HG03175 (cell line): ENCODE measurements around the gene CPNE6.

ENCODE experiments used
- ATAC-seq: cut with Tn5 transposase; IDR thresholded peaks from one replicate; pipeline ENCODE4 v1.9.1; 2021; ENCODE audit warnings: mild to moderate bottlenecking, moderate library complexity; ENCODE audit not compliant: unreplicated experiment

The CPNE6 gene

GRCh38 chr14:24054324-24054641, 17.1 kb upstream of the CPNE6 start:
- no peak for ATAC-seq

DNA sequence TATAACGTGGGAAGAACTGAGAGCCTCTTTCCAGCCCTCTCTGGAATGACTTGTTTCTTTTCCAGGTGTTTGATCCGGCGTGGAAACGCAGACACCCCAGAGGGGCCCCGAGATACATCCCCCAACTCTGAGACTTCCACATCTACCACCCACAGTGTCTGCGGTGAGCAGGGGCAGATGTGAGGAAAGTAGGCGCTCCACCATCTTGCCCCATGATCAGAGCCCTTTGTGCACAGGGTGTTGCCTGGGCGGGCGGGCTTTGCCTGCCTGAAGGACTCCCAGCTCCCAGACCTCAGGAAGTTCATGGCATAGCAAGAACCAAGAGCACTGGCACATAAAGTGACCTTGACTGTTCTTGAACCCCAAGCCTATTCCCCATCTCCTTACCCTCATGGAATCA, 16.7 kb upstream of the CPNE6 start:
- no peak for ATAC-seq

GRCh38 chr14:24055971-24056799, 15.2 kb upstream of the CPNE6 start:
- ATAC-seq = no peak

GRCh38 chr14:24056800-24057184, 14.6 kb upstream of the CPNE6 start:
- no peak for ATAC-seq

DNA sequence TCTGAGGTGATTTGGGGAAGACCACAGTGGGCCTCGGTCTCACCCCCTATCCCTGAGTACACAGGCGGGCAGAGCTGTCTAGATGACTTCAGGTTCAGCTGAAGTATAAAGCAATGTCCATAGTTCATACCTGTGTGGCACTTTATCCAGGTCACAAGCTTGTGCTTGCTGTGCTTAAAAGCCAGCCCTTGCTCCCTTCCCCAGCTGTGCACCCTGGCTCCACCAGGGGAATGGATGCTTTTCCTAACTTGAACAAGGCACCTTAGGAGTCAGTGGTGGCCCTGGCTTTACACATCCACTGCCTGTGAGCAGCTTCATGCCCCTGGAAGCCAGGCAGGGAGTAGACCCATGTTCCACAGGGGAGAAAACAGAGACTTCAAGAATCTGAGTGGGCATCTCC, 14.1 kb upstream of the CPNE6 start:
- ATAC-seq = no peak

- ATAC-seq = no peak
These were observed 13.5 kb upstream of the CPNE6 start for GRCh38 chr14:24057867-24058259.

DNA sequence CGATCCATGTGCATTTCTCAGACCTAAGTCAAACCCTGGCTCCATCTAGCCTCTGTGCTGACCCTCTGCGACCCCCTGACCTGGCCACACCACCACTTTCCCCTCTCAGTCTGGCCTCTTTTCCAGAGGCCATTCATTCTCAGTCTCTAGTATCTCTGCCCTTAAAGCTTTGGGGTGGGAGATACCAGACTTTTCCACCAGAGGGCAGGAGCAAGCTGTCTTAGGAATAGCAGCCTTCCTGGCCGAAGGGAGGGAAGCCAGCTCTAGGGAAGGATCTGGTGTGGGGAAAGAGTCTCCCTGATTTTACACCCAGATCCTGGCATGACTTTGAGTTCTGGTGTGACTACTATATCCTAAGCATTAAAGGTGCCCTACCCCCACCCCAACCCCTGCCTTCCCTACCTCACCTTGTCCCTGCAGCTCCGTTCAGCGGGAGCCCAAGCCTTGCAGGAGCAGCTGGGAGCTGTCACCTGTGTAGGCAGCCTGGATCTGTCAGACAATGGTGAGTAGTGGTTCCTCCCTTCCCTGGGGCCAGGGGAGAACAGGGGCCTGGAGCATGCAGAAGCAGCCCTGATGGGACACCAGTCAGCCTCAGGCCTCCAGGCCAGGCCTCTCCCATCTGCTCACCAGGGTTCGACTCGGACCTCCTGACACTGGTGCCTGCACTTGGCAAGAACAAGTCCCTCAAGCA, 13.0 kb upstream of the CPNE6 start:
- ATAC-seq = peak; percentile 54

DNA sequence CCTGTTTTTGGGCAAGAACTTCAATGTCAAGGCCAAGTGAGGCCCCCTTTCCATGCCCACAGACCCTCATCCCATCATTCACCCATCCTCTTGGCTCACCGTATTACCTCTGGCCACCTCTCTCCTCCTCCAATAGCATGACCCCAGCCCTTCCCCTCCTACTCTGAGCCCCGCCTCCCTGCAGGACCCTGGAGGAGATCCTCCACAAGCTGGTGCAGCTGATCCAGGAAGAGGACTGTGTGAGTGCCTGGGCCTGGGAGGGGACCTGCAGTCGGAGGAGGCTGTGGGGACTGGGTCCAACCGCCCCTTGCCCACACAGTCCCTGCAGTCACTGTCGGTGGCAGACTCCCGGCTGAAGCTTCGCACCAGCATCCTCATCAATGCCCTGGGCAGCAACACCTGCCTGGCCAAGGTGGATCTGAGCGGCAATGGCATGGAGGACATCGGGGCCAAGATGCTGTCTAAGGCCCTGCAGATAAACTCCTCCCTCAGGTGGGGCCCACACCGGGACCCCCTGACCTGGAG, 12.3 kb upstream of the CPNE6 start:
- no peak for ATAC-seq

- ATAC-seq = no peak
These were observed 11.4 kb upstream of the CPNE6 start for GRCh38 chr14:24059841-24060388.

GRCh38 chr14:24060443-24060842, 10.9 kb upstream of the CPNE6 start:
- no peak for ATAC-seq

DNA sequence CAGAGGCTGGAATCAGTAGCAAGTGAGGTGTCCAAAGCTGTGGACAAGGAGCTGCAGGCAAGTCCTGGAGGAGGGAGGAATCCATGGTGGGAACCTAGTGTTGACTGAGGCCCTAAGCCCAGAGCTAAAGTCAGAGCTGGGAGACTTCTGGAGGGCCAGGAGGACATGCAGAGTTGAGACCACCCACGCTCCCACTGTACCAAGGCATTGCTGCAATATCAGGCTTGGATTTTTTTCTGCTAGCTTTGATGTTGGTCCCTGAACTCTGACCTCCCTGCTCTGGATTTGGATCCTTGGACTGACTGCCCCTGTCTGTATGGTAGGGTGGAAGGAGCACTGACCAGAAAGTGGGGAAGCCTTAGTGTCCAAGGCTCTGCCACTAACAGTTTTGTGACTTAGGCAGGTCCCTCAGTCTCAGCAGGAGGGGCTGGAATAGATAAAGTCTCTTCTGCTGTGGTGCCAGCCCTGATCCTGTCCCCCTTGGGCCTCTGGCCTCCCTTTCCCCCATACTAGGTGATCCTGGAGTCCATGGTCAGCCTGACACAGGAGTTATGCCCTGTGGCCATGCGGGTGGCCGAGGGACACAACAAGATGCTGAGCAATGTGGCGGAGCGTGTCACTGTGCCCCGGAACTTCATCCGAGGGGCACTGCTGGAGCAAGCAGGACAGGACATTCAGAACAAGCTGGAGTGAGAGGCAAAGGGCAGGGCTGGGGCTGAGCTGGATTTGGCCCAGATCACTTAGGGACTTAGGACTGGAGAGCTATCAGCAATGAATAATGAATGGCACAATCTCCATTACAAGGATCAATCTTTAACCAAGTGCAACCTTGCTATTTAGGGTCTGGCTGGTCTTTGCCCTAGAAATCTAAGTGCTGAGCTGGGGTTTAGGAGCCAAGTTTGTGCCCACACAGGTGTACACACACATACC, 10.1 kb upstream of the CPNE6 start:
- no peak for ATAC-seq

DNA sequence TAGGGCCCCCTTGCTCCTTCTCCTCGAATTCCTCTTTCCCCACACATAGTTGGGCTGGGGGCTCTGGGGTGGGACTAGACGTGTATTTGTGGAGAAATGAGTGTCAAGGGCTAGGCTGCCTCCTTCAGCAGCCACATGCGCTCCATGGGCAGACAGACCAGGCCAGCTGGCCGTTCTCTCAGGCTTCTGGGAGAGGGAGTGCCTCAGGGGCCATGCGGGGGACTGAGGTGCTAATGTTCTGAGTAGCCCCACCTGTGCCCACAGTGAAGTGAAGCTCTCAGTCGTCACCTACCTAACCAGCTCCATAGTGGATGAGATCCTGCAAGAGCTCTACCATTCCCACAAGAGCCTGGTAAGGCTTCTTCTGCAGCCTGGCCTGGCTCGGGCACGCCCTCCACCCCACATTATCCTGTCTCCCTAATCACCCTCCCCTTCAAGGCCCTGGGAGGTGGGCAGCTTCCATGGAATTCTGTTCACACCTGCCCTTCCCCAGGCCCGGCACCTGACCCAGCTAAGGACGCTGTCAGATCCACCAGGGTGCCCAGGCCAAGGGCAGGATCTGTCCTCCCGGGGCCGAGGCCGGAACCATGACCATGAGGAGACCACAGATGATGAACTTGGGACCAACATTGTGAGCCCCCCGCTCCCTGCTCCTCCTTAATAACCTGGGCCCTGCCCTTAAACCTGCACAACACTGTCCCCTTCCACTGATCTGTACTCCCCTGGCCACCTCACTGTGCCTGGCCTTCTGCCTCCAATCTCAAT, 9.0 kb upstream of the CPNE6 start:
- no peak for ATAC-seq

DNA sequence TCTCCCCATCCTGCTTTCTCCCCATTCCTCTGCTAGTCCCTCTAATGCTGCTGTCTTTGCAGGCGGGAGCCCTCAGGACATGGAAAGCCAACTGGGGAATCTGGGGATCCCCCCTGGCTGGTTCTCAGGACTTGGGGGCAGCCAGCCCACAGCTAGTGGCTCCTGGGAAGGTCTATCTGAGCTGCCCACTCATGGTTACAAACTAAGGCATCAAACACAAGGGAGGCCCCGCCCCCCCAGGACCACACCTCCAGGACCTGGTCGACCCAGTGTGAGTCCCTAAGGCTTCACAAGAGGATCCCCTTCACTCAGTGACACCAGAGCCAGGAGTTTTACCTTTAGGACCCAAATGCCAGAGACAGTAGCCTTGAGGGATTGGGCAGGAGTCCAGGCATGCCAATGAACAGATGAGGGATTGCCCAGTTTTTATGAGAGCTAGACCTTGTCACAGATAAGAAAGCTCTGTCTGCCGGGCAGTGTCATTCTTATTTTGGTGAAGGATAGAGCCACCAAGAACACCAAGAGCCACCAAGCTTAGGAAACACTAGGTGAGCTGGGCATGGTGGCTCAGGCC, 8.0 kb upstream of the CPNE6 start:
- ATAC-seq = no peak

GRCh38 chr14:24064091-24064795, 7.1 kb upstream of the CPNE6 start:
- ATAC-seq = no peak

GRCh38 chr14:24064856-24065255, 6.5 kb upstream of the CPNE6 start:
- ATAC-seq = no peak

- ATAC-seq = no peak
These were observed 6.0 kb upstream of the CPNE6 start for GRCh38 chr14:24065408-24065807.

DNA sequence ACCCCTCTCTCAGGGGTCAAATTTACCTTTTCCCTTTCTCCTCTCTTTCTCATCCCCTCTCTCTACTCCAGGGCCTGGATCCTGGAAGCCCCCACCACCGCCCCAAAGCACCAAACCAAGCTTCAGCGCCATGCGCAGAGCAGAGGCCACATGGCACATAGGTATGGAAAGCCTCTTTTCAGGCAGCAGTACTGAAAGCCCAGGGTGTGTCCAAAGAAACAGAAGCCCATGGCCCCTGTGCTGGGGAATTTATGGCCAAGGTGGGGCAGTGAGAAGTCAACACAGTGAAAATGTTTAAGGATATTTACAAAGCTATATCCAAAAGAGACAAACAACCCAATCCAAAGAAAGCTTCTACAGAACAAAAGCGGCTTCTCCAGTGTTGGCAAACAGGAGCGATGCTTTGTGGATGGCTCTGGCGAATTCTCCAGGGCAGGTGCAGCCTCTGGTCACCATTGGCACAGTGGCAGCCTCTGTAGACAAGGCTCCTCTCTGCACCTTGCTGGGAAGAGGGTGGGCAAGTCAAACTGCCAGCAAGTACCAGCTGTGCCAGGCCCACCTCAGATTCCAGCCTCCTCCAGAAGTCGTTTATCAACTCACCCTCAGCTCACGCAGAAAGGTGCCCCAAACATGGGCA, 4.7 kb upstream of the CPNE6 start:
- ATAC-seq = no peak

DNA sequence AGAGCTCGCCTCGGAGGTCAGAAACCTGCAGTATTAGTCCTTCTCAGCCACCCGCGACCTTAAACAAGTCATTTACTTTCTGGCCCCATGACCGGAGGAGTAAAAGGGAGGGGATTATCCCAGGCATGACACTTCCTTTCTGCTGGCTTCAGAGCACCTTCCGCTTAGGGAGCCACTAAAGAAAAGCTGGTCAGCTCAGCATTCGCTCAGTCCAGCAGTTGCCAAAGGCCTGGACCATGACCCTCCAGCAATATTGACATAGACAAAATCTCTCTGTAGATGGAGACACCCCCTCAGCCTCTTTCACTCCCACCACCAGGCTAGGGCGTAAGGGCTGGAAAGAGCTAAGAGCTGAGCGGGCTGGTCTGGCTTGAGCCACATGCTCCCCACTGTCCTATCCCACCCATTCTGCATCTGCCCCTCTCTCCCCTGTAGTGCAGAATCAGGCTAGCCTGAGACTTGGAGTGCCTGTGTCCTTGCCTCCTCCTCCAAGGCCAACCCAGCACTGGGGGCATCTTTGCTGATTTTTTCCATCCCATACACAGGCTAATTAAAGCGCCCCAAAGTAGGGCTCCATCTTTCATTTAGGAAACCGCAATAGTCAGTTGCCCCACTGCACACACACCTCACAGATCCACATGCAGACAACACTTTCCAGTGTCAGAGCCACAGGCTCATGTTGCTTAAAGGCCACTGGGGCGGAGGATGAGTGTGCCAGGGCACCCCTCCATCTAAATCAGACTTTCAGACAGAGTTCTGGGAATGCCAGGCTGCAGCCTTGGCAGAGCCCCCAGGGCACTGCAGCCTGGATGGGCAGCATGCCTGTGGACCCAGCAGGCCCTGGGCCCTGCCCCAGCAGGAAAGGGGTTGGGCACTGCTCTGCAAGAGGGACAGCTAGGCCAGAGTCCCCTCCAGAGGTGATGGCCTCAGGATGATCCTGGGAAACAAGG, 4.0 kb upstream of the CPNE6 start:
- ATAC-seq = no peak
